Smooth muscle cell (in vitro differentiated cells): ENCODE measurements around the gene PPP1R12C. TPM values are rescaled to one million over a fixed set of nuclear protein-coding genes. Genes with fewer than 3 reads are reported as not detected.
"Not testable (repeated sequence)": the region's sequence is repeated elsewhere in the genome, so short reads cannot be mapped to it uniquely, and the experiment has no call there.

Experiments used
- DNase-seq: peaks from one replicate; lab custom pipeline; 2025; ENCODE audit not compliant: unreplicated experiment; lab: John Stamatoyannopoulos, UW
- H2AFZ ChIP-seq: fragments of 200-600 bp; sonication (generic); 2 replicates; pipeline ENCODE4 v1.6.0; 2016; ENCODE audit warnings: antibody characterized with exemption, low read depth, mild to moderate bottlenecking
- H3F3A ChIP-seq: fragments of 200-600 bp; sonication (generic); 2 replicates; pipeline ENCODE4 v1.6.0; 2017; ENCODE audit warnings: antibody characterized with exemption, low read depth
- H3K27ac ChIP-seq: fragments of 200-600 bp; sonication (generic); 2 replicates; pipeline ENCODE4 v1.5.1; 2016; ENCODE audit warnings: low read depth, mild to moderate bottlenecking
- H3K27me3 ChIP-seq: fragments of 200-600 bp; sonication (generic); 2 replicates; pipeline ENCODE4 v1.6.1; 2016; ENCODE audit warnings: low read depth, mild to moderate bottlenecking
- H3K36me3 ChIP-seq: fragments of 200-600 bp; sonication (generic); 2 replicates; pipeline ENCODE4 v1.5.1; 2016; ENCODE audit warnings: low read depth
- H3K4me1 ChIP-seq: fragments of 200-600 bp; sonication (generic); 2 replicates; pipeline ENCODE4 v1.5.1; 2016; ENCODE audit warnings: low read depth
- H3K4me2 ChIP-seq: fragments of 200-600 bp; sonication (generic); 2 replicates; pipeline ENCODE4 v1.6.0; 2016; ENCODE audit warnings: mild to moderate bottlenecking
- H3K4me3 ChIP-seq: fragments of 200-600 bp; sonication (generic); 2 replicates; pipeline ENCODE4 v1.5.1; 2016; ENCODE audit warnings: mild to moderate bottlenecking
- H3K79me2 ChIP-seq: fragments of 200-600 bp; sonication (generic); 2 replicates; pipeline ENCODE4 v1.6.0; 2016; ENCODE audit warnings: low read depth, mild to moderate bottlenecking
- H3K9ac ChIP-seq: fragments of 200-600 bp; sonication (generic); 2 replicates; pipeline ENCODE4 v1.6.0; 2016; ENCODE audit warnings: low read depth
- H3K9me3 ChIP-seq: fragments of 200-600 bp; sonication (generic); replicated peaks from 2 replicates; pipeline ENCODE4 v1.5.1; 2016; ENCODE audit warnings: low read depth
- H4K20me1 ChIP-seq: fragments of 200-600 bp; sonication (generic); 2 replicates; pipeline ENCODE4 v1.6.0; 2016; ENCODE audit warnings: low read depth
- CTCF ChIP-seq: fragments of 200-600 bp; sonication (generic); IDR thresholded peaks from 2 replicates; pipeline ENCODE4 v1.5.1; 2017; ENCODE audit warnings: borderline replicate concordance, mild to moderate bottlenecking, antibody characterized with exemption; ENCODE audit not compliant: insufficient read depth, poor library complexity, severe bottlenecking
- WGBS: methylation state at CpG from one replicate; pipeline ENCODE4 v1.1.7; 2016; ENCODE audit warnings: low lambda C conversion rate; 5-methylcytosine and 5-hydroxymethylcytosine counted together
- polyA plus RNA-seq: library from polyadenylated mRNA; unstranded; fragments of >200 nt; fragmentation: Nextera tagmentation; extraction: Ambion mirVana; gene quantifications from 2 replicates; pipeline ENCODE4 v1.2.1, GENCODE V29; 2016
- total RNA-seq: library from RNA; depleted of rRNA; stranded (reverse); fragments of >200 nt; gene quantifications from 2 replicates; pipeline ENCODE4 v1.2.3, GENCODE V29; 2014

PPP1R12C gene
- total and polyA plus RNA-seq, 2 experiments from 2014 or later: 26.1 to 30.5 TPM

- H3K4me1 ChIP-seq: no peaks in the 10 kb centered on the region
- no peak overlapping the region for H3K9ac ChIP-seq
- peaks cover 91% of the 10 kb centered on the region for H4K20me1 ChIP-seq
- no peak overlapping the region for H3K4me2 ChIP-seq
- WGBS: 94% methylated on average over 20 of the region's 20 CpGs
- DNase-seq: no peak
- TF ChIP-seq CTCF: no peak
- peaks cover 34% of the 10 kb centered on the region for H3K79me2 ChIP-seq
- no peaks in the 10 kb centered on the region for H3F3A ChIP-seq
- H3K4me3 ChIP-seq: no peak overlapping the region
- H3K36me3 ChIP-seq: no peaks in the 10 kb centered on the region
- H3K27me3 ChIP-seq: no peaks in the 10 kb centered on the region
- H3K9me3 ChIP-seq: no peaks in the 10 kb centered on the region
- no peak overlapping the region for H2AFZ ChIP-seq
- H3K27ac ChIP-seq: no peak overlapping the region
These were observed 7.7 kb downstream of the PPP1R12C start for GRCh38 chr19:55109527-55110291.

GRCh38 chr19:55107252-55107651 lies 10.2 kb downstream of the PPP1R12C start:
- H3K4me2 ChIP-seq, H3K4me1 ChIP-seq, DNase-seq, H3F3A ChIP-seq, H3K27ac ChIP-seq, H3K9me3 ChIP-seq, H3K27me3 ChIP-seq, H2AFZ ChIP-seq, H3K9ac ChIP-seq, H3K4me3 ChIP-seq: not testable (repeated sequence)
- H3K79me2 ChIP-seq: peaks cover 12% of the 10 kb centered on the region
- H3K36me3 ChIP-seq: peaks cover 10% of the 10 kb centered on the region
- peaks cover 67% of the 10 kb centered on the region for H4K20me1 ChIP-seq
- WGBS: 96% methylated on average over 3 of the region's 3 CpGs

GRCh38 chr19:55106591-55106990 lies 10.8 kb downstream of the PPP1R12C start:
- Histone ChIP-seq H3K4me1 (no peaks in the 10 kb centered on the region), H3K36me3 (peaks cover 10% of the 10 kb centered on the region), H2AFZ (no peak overlapping the region), H3K4me2 (no peak overlapping the region), H3K9me3 (no peaks in the 10 kb centered on the region), H3F3A (no peaks in the 10 kb centered on the region), H3K79me2 (peaks cover 8% of the 10 kb centered on the region), H3K27ac (no peak overlapping the region), H4K20me1 (peaks cover 61% of the 10 kb centered on the region), H3K27me3 (no peaks in the 10 kb centered on the region), H3K9ac (no peak overlapping the region), H3K4me3 (no peak overlapping the region)
- WGBS: 100% methylated on average over 6 of the region's 6 CpGs
- no peak for DNase-seq
- no peak for TF ChIP-seq CTCF

GRCh38 chr19:55105237-55105636 lies 12.2 kb downstream of the PPP1R12C start:
- Histone ChIP-seq H3K9me3 (no peaks in the 10 kb centered on the region), H3K4me1 (no peaks in the 10 kb centered on the region), H3F3A (no peaks in the 10 kb centered on the region), H3K36me3 (peaks cover 10% of the 10 kb centered on the region), H3K4me2 (no peak overlapping the region), H3K79me2 (peaks cover 8% of the 10 kb centered on the region), H4K20me1 (peaks cover 55% of the 10 kb centered on the region), H3K4me3 (no peak overlapping the region), H3K27ac (no peak overlapping the region), H3K27me3 (no peaks in the 10 kb centered on the region), H2AFZ (no peak overlapping the region), H3K9ac (no peak overlapping the region)
- DNase-seq: no peak
- WGBS: 96% methylated on average over 2 of the region's 2 CpGs
- no peak for TF ChIP-seq CTCF
